ENCODE results near the gene ATP5F1D.
A peak's percentile ranks its signal among the peaks of the same experiment; 100 is the strongest.

Gene ATP5F1D

GRCh38 chr19:1231729-1232637 lies 9.6 kb upstream of the ATP5F1D start:
- no peak for TF ChIP-seq CTCF (conservative IDR thresholded peaks at IDR 0.05)
- H3K27ac ChIP-seq: no peak overlapping the region; the same call in 1 of the 2 replicates

- H3K27ac ChIP-seq: no peak overlapping the region; the same call in 1 of the 2 replicates
- no peak for TF ChIP-seq CTCF (conservative IDR thresholded peaks at IDR 0.05)
Measured at GRCh38 chr19:1232652-1233072, 8.9 kb upstream of the ATP5F1D start.

- no peak overlapping the region; the same call in 1 of the 2 replicates for H3K27ac ChIP-seq
Measured at GRCh38 chr19:1233115-1233667, 8.4 kb upstream of the ATP5F1D start.

GRCh38 chr19:1234051-1234954 lies 7.2 kb upstream of the ATP5F1D start:
- H3K27ac ChIP-seq: no peak overlapping the region
- no peak for TF ChIP-seq CTCF (conservative IDR thresholded peaks at IDR 0.05)

More at GRCh38 chr19:1233115-1233667, 8.4 kb upstream of the ATP5F1D start:
- no peak for TF ChIP-seq CTCF (conservative IDR thresholded peaks at IDR 0.05)

- no peak for TF ChIP-seq CTCF (conservative IDR thresholded peaks at IDR 0.05)
- no peak overlapping the region for H3K27ac ChIP-seq
Measured at GRCh38 chr19:1234955-1235380, 6.6 kb upstream of the ATP5F1D start.

- peak overlapping the region; percentile 90; the same call in 1 of the 2 replicates for H3K27ac ChIP-seq
- TF ChIP-seq CTCF (conservative IDR thresholded peaks at IDR 0.05): no peak
Measured at GRCh38 chr19:1235625-1236538, 5.7 kb upstream of the ATP5F1D start.
